Smooth muscle cell of the coronary artery (primary cell): Measurements from ENCODE around the gene KDM8. TPM values are rescaled to one million over a fixed set of nuclear protein-coding genes. Genes with fewer than 3 reads are reported as not detected.

ENCODE experiments used
- total RNA-seq: library from RNA; depleted of rRNA; stranded (reverse); fragments of >200 nt; gene quantifications from 2 replicates; pipeline ENCODE4 v1.2.3, GENCODE V29; 2014; ENCODE audit warnings: low replicate concordance

Gene KDM8
- 1.2 and 4.1 TPM in 2 replicates for total RNA-seq

DNA sequence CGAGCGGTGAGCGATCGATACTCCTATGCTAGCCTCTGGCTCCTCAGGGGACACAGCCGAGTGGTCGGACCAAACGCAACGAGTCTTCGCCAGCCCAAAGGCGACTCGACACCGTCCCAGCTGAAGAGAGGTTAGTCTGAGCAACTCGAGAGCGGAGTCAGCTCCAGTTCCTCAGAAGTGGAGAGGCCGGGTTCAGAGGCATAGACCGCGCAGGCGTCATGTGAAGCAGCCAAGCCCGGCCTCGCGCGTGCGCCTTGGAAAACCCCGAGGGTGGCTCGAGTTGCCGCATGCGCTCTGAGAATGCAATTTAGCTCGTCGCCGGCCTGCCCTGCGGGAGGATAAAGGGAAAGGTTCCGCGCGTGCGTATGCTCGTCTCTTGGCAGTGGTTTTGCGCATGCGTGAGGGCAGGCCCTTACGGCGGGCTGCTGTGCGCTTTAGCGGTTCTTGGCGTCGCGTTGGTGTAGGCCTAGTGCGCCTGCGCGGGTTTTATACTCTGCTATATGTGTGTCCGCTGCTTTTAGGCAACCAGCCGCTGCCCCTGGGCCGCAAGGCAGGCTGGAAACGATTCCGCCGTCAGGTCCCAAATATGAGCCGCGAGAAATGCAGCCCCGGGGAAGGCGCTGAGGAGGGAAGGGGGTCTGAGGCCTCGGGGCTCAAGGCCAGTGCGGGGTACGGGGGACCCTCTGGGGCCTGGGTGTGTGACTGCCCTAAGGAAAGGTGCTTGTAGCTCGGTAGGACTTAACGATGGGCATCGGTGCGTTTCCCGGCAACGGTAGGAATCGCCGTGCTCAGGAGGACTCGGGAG lies at the start of gene KDM8:
Gene KDM8 (plus strand): TSS at position 20 of the 805 bp plus-strand sequence. CDS start 6,598 bp downstream, outside the sequence.

DNA sequence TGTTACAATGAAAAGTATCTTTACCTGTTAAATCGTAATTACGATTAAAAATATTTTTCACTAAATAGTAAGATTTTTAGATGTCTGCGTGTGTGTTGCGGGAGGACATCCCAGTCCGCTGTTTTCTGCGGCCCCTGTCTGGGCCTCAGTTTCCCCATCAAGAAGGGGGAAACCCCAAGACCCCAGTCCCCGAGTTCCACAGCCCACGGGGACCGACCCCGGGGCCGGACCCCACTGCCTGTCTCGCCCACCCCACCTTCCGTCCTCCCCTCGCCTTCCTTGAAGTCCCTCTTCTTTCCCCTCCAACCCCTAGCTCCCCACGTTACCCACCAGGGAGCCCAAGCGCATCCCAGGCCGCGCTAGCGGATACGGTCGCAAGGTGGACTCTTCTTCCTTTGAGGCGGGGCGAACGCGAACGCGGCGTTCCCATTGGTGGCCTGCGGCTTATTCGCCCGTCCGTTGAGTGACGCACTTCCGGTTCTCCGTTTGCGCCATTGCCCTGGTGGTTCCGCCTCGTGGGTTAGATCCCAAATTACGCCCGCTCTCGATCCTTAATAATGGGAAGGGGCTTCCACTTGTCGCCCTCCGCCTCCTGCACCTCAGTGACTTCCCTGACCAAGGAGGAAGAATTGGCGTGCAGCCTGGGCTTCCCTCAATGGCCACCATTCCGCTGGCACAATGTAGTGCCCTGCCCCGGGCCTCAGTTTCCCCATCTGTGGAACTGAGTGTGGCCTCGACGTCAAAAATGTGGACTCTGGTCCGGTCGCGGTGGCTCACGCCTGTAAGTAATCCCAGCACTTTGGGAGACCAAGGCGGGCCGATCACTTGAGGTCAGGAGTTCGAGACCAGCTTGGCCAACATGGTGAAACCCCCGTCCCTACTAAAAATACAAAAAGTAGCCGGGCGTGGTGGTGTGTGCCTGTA lies 65.3 kb downstream of the KDM8 start, which contains the start of gene NSMCE1:
Gene NSMCE1 (minus strand): TSS at position 397 of the 924 bp plus-strand sequence. CDS start 11,202 bp downstream, outside the sequence.

Other genes starting within 250 kb of the KDM8 start
- not detected in 2 replicates for gene C16orf82, start 136.6 kb upstream of the KDM8 start, total RNA-seq
- 118 and 205 TPM in 2 replicates for gene NSMCE1, start 65.2 kb downstream of the KDM8 start, total RNA-seq
- 13.0 and 41.9 TPM in 2 replicates for gene IL4R, start 110.4 kb downstream of the KDM8 start, total RNA-seq
- under 0.01 and 1.9 TPM in 2 replicates for gene IL21R, start 198.6 kb downstream of the KDM8 start, total RNA-seq